NT2/D1 (cell line): ENCODE data around the gene SPSB4.

ENCODE experiments used
- SUZ12 ChIP-seq: IDR thresholded peaks from 2 replicates; pipeline ENCODE4 v1.6.1; 2011; ENCODE audit not compliant: insufficient read length, insufficient read depth; ENCODE audit errors: extremely low read depth
- YY1 ChIP-seq: IDR thresholded peaks from 2 replicates; pipeline ENCODE4 v1.6.1; 2011; ENCODE audit not compliant: insufficient read length, insufficient read depth
- ZNF274 ChIP-seq: IDR thresholded peaks from 2 replicates; pipeline ENCODE4 v1.6.1; 2011; ENCODE audit warnings: mild to moderate bottlenecking, low read depth, low read length

GRCh38 chr3:141030296-141030695 lies 20.9 kb upstream of the SPSB4 start:
- TF ChIP-seq ZNF274 (no peak), SUZ12 (no peak), YY1 (no peak)
